H9 (cell line): ENCODE data around the gene CCDC148. TPM values are rescaled to one million over a fixed set of nuclear protein-coding genes. Genes with fewer than 3 reads are reported as not detected.

Source experiments
- DNase-seq: peaks from one replicate; pipeline ENCODE4 v3.0.0-alpha.2; 2017
- H2AFZ ChIP-seq: one replicate; pipeline ENCODE4 v1.6.1; 2013; ENCODE audit warnings: mild to moderate bottlenecking, low read length, control low read depth, moderate library complexity
- H2AK5ac ChIP-seq: 2 replicates; pipeline ENCODE4 v1.6.1; 2013; ENCODE audit warnings: low read length, control low read depth, mixed read lengths; ENCODE audit not compliant: insufficient read length
- H2BK120ac ChIP-seq: one replicate; pipeline ENCODE4 v1.6.1; 2013; ENCODE audit warnings: low read depth, mild to moderate bottlenecking, low read length, control low read depth, inconsistent platforms; ENCODE audit not compliant: poor library complexity, severe bottlenecking
- H2BK12ac ChIP-seq: 2 replicates; pipeline ENCODE4 v1.6.1; 2013; ENCODE audit warnings: low read length, control low read depth, mixed read lengths, low read depth; ENCODE audit not compliant: insufficient read length
- H2BK15ac ChIP-seq: 2 replicates; pipeline ENCODE4 v1.6.1; 2013; ENCODE audit warnings: low read depth, low read length, control low read depth
- H2BK20ac ChIP-seq: one replicate; pipeline ENCODE4 v1.6.1; 2013; ENCODE audit warnings: low read depth, mild to moderate bottlenecking, low read length, control low read depth, inconsistent platforms; ENCODE audit not compliant: poor library complexity, severe bottlenecking
- H2BK5ac ChIP-seq: 2 replicates; pipeline ENCODE4 v1.6.1; 2013; ENCODE audit warnings: low read length, control low read depth, mixed read lengths; ENCODE audit not compliant: insufficient read length
- H3K14ac ChIP-seq: 2 replicates; pipeline ENCODE4 v1.6.1; 2013; ENCODE audit warnings: low read length, control low read depth; ENCODE audit not compliant: insufficient read depth
- H3K18ac ChIP-seq: 2 replicates; pipeline ENCODE4 v1.6.1; 2013; ENCODE audit warnings: low read depth, mild to moderate bottlenecking, mixed read lengths, low read length, control low read depth; ENCODE audit not compliant: insufficient read length
- H3K23ac ChIP-seq: 2 replicates; pipeline ENCODE4 v1.6.1; 2013; ENCODE audit warnings: low read length, control low read depth, mixed read lengths, low read depth; ENCODE audit not compliant: insufficient read length
- H3K23me2 ChIP-seq: 2 replicates; pipeline ENCODE4 v1.6.1; 2013; ENCODE audit warnings: low read depth, mild to moderate bottlenecking, mixed read lengths, low read length, control low read depth; ENCODE audit not compliant: insufficient read length, poor library complexity, severe bottlenecking
- H3K27ac ChIP-seq: 2 replicates; pipeline ENCODE4 v1.5.1; 2013; ENCODE audit warnings: low read length, control low read depth, mixed read lengths, low read depth; ENCODE audit not compliant: insufficient read length
- H3K27me3 ChIP-seq: 2 replicates; pipeline ENCODE4 v1.6.1; 2013; ENCODE audit warnings: low read length, control low read depth, inconsistent platforms; ENCODE audit not compliant: insufficient read depth
- H3K4ac ChIP-seq: 2 replicates; pipeline ENCODE4 v1.6.1; 2013; ENCODE audit warnings: low read depth, mild to moderate bottlenecking, control low read depth, inconsistent platforms, low read length, moderate library complexity
- H3K4me1 ChIP-seq: 2 replicates; pipeline ENCODE4 v1.6.1; 2013; ENCODE audit warnings: low read length, control low read depth, inconsistent platforms; ENCODE audit not compliant: insufficient read depth
- H3K4me2 ChIP-seq: 2 replicates; pipeline ENCODE4 v1.6.1; 2013; ENCODE audit warnings: low read length, control low read depth, mixed read lengths; ENCODE audit not compliant: insufficient read length, insufficient read depth
- H3K56ac ChIP-seq: 2 replicates; pipeline ENCODE4 v1.6.1; 2013; ENCODE audit warnings: low read depth, mild to moderate bottlenecking, mixed read lengths, low read length, control low read depth; ENCODE audit not compliant: insufficient read length
- H3K79me1 ChIP-seq: 2 replicates; pipeline ENCODE4 v1.6.1; 2013; ENCODE audit warnings: low read depth, mild to moderate bottlenecking, moderate library complexity, low read length, control low read depth, inconsistent platforms; ENCODE audit not compliant: insufficient read depth, poor library complexity, severe bottlenecking
- H3K79me2 ChIP-seq: 2 replicates; pipeline ENCODE4 v1.6.1; 2013; ENCODE audit warnings: low read length, control low read depth, inconsistent platforms; ENCODE audit not compliant: insufficient read depth
- H3K9ac ChIP-seq: 2 replicates; pipeline ENCODE4 v1.6.1; 2013; ENCODE audit warnings: low read length, control low read depth, mixed read lengths; ENCODE audit not compliant: insufficient read length; ENCODE audit errors: extremely low read depth
- H3K9me3 ChIP-seq: one replicate; pipeline ENCODE4 v1.6.1; 2013; ENCODE audit warnings: low read depth, low read length, inconsistent platforms; ENCODE audit not compliant: control insufficient read depth
- H3T11ph ChIP-seq: one replicate; pipeline ENCODE4 v1.6.1; 2013; ENCODE audit warnings: mild to moderate bottlenecking, low read length, control low read depth, inconsistent platforms
- H4K20me1 ChIP-seq: one replicate; pipeline ENCODE4 v1.6.1; 2013; ENCODE audit not compliant: control insufficient read depth, insufficient read length, insufficient read depth
- H4K5ac ChIP-seq: 2 replicates; pipeline ENCODE4 v1.6.1; 2013; ENCODE audit warnings: low read depth, mild to moderate bottlenecking, mixed read lengths, low read length, control low read depth; ENCODE audit not compliant: insufficient read length
- H4K8ac ChIP-seq: replicated peaks from 2 replicates; pipeline ENCODE4 v1.6.1; 2013; ENCODE audit warnings: low read length, control low read depth, mixed read lengths, low read depth; ENCODE audit not compliant: insufficient read length
- H4K91ac ChIP-seq: 2 replicates; pipeline ENCODE4 v1.6.1; 2013; ENCODE audit warnings: low read depth, mild to moderate bottlenecking, moderate library complexity, mixed read lengths, low read length, control low read depth; ENCODE audit not compliant: insufficient read length
- H3K27ac Mint-ChIP-seq, 3 experiments: 2 replicates in 2 of 3; 3 replicates in 1 of 3; pipeline ENCODE4 v1.8.0; 2020 to 2021; ENCODE audit warnings: mixed read lengths in 3 of 3, mild to moderate bottlenecking in 1 of 3, moderate library complexity in 1 of 3
- H3K27me3 Mint-ChIP-seq: 2 replicates; pipeline ENCODE4 v1.8.0; 2021; ENCODE audit warnings: low read depth, mild to moderate bottlenecking, moderate library complexity, mixed read lengths
- H3K36me3 Mint-ChIP-seq, 3 experiments: 2 replicates in 2 of 3; 3 replicates in 1 of 3; pipeline ENCODE4 v1.8.0; 2020 to 2021; ENCODE audit warnings: low read depth in 3 of 3, mixed read lengths in 3 of 3; ENCODE audit not compliant: insufficient read depth in 1 of 3
- H3K4me1 Mint-ChIP-seq, 2 experiments: 2 replicates each; pipeline ENCODE4 v1.8.0; 2020; ENCODE audit warnings: mixed read lengths in 2 of 2
- H3K4me3 Mint-ChIP-seq, 2 experiments: 2 replicates in 1 of 2; 3 replicates in 1 of 2; pipeline ENCODE4 v1.8.0; 2020 to 2021; ENCODE audit warnings: mild to moderate bottlenecking in 2 of 2, mixed read lengths in 2 of 2, moderate library complexity in 1 of 2
- H3K9me3 Mint-ChIP-seq, 2 experiments: 2 replicates in 1 of 2; 3 replicates in 1 of 2; pipeline ENCODE4 v1.8.0; 2020; ENCODE audit warnings: mild to moderate bottlenecking in 2 of 2, mixed read lengths in 2 of 2, moderate library complexity in 1 of 2
- WGBS: extraction: QIAGEN DNeasy Blood & Tissue Kit; methylation state at CpG from one replicate; pipeline ENCODE4 v1.1.7; 2013; ENCODE audit warnings: missing lambda C conversion rate, low lambda C conversion rate, mixed read lengths; ENCODE audit not compliant: insufficient read length; ENCODE audit errors: extremely low coverage; 5-methylcytosine and 5-hydroxymethylcytosine counted together
- total RNA-seq: library from RNA; stranded (reverse); gene quantifications from 2 replicates; pipeline ENCODE4 v1.2.1, GENCODE V29; 2021
- TF ChIP-seq, protein P1 (sequence below): fragments of 200-600 bp; sonication (generic); conservative IDR thresholded peaks from 3 replicates; pipeline ENCODE4 v1.8.0; 2021; ENCODE audit warnings: antibody characterized with exemption, mild to moderate bottlenecking

The CCDC148 gene
- total RNA-seq, 1 experiment from 2014 or later: 1.5 TPM

- H3K27me3 Mint-ChIP-seq: no peaks in the 10 kb centered on the region
- no peak overlapping the region for H3K9ac ChIP-seq
- H3K23me2 ChIP-seq: no peaks in the 10 kb centered on the region
- H2BK5ac ChIP-seq: no peak overlapping the region
- no peak overlapping the region for H3K4ac ChIP-seq
- H4K5ac ChIP-seq: no peak overlapping the region
- H3K23ac ChIP-seq: no peak overlapping the region
- no peaks in the 10 kb centered on the region for H4K20me1 ChIP-seq
- no peak overlapping the region for H3T11ph ChIP-seq
- no peak overlapping the region for H2AK5ac ChIP-seq
- H3K18ac ChIP-seq: no peak overlapping the region
- no peaks in the 10 kb centered on the region for H3K79me2 ChIP-seq
- H2BK15ac ChIP-seq: no peak overlapping the region
- no peak overlapping the region for H4K91ac ChIP-seq
- no peak overlapping the region for H3K4me3 Mint-ChIP-seq
- no CpG with 5 or more reads among the region's 1 CpG for WGBS
- no peak overlapping the region for H2BK12ac ChIP-seq
- H4K8ac ChIP-seq: no peak overlapping the region
- no peak overlapping the region for H3K56ac ChIP-seq
- H3K9me3 Mint-ChIP-seq: no peaks in the 10 kb centered on the region
- DNase-seq: no peak
- no peaks in the 10 kb centered on the region for H3K36me3 Mint-ChIP-seq
- H3K27ac Mint-ChIP-seq: no peak overlapping the region
- no peaks in the 10 kb centered on the region for H3K79me1 ChIP-seq
- H2AFZ ChIP-seq: no peak overlapping the region
- H3K14ac ChIP-seq: no peak overlapping the region
- no peaks in the 10 kb centered on the region for H3K27me3 ChIP-seq
- H3K9me3 ChIP-seq: no peaks in the 10 kb centered on the region
- H2BK120ac ChIP-seq: no peak overlapping the region
- no peak overlapping the region for H3K4me2 ChIP-seq
- no peak overlapping the region for H3K27ac ChIP-seq
- no peak overlapping the region for H2BK20ac ChIP-seq
- H3K4me1 Mint-ChIP-seq: peaks cover 11% of the 10 kb centered on the region in 2 experiments
- TF ChIP-seq, protein P1, sequence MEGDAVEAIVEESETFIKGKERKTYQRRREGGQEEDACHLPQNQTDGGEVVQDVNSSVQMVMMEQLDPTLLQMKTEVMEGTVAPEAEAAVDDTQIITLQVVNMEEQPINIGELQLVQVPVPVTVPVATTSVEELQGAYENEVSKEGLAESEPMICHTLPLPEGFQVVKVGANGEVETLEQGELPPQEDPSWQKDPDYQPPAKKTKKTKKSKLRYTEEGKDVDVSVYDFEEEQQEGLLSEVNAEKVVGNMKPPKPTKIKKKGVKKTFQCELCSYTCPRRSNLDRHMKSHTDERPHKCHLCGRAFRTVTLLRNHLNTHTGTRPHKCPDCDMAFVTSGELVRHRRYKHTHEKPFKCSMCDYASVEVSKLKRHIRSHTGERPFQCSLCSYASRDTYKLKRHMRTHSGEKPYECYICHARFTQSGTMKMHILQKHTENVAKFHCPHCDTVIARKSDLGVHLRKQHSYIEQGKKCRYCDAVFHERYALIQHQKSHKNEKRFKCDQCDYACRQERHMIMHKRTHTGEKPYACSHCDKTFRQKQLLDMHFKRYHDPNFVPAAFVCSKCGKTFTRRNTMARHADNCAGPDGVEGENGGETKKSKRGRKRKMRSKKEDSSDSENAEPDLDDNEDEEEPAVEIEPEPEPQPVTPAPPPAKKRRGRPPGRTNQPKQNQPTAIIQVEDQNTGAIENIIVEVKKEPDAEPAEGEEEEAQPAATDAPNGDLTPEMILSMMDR: no peak
- H3K4me1 ChIP-seq: peaks cover 3% of the 10 kb centered on the region; the same call in 1 of the 2 replicates
Measured at GRCh38 chr2:158187908-158188307, 268.6 kb downstream of the CCDC148 start.
